Activated CD4-positive, alpha-beta T cell treated with anti-CD3 and anti-CD28 coated beads, Interleukin-2, amount 10 ng/mL, durations not matched to agents 24 days and 14 days (primary cell): ENCODE results near the gene MAP2K5. TPM values are rescaled to one million over a fixed set of nuclear protein-coding genes. Genes with fewer than 3 reads are reported as not detected.

Source experiments
- DNase-seq: peaks from one replicate; pipeline ENCODE4 v3.0.0; 2022
- H3K27ac Mint-ChIP-seq: one replicate; pipeline ENCODE4 v1.8.0; 2022; ENCODE audit warnings: mild to moderate bottlenecking, mixed read lengths
- H3K27me3 Mint-ChIP-seq: one replicate; pipeline ENCODE4 v1.8.0; 2022; ENCODE audit warnings: mixed read lengths
- H3K36me3 Mint-ChIP-seq: one replicate; pipeline ENCODE4 v1.8.0; 2022; ENCODE audit warnings: low read depth, mild to moderate bottlenecking, mixed read lengths
- H3K4me1 Mint-ChIP-seq: one replicate; pipeline ENCODE4 v1.8.0; 2021; ENCODE audit warnings: mixed read lengths
- H3K4me3 Mint-ChIP-seq: one replicate; pipeline ENCODE4 v1.8.0; 2022; ENCODE audit warnings: mild to moderate bottlenecking, moderate library complexity, mixed read lengths
- H3K9me3 Mint-ChIP-seq: one replicate; pipeline ENCODE4 v1.8.0; 2021; ENCODE audit warnings: mixed read lengths
- intact Hi-C: fragments of 100-400 bp; cut with micrococcal nuclease; formaldehyde crosslinking; loops from one replicate; pipeline ENCODE4 v1.15.1; 2023
- total RNA-seq: library from RNA; stranded (reverse); gene quantifications from 2 replicates; pipeline ENCODE4 v1.2.3, GENCODE V29; 2022

The MAP2K5 gene
- total RNA-seq, 1 donor from 2014 or later, result 21.0 TPM

DNA sequence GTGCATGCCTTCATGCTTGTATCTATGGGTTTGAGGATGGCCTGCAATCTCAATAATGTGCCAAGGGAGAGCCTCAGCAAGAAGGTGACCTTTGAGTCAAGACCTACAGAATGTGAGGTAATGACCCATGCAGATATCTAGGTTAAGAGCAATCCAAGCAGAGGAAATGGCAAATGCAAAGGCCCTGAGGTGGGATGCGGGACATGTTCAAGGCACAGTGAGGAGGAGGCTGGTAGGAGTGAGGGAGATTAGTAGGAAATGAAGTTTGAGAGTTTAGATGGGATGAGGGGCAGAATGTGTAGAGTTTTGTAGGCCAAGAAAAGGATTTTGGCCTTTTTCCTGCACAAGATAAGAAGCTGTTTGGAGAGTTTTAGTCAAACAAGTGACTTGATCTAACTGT is 4.7 kb upstream of the MAP2K5 start:
- no peak for DNase-seq
- Mint-ChIP-seq H3K27me3 (peaks cover 1% of the 10 kb centered on the region), H3K4me3 (no peak overlapping the region), H3K4me1 (peaks cover 22% of the 10 kb centered on the region), H3K36me3 (peaks cover 2% of the 10 kb centered on the region), H3K27ac (no peak overlapping the region), H3K9me3 (no peaks in the 10 kb centered on the region)
- intact Hi-C loops, result loop anchor here (5.0 kb wide), 1 partner anchor 285 kb away; the partner anchor contains the start of genes AAGAB and IQCH

DNA sequence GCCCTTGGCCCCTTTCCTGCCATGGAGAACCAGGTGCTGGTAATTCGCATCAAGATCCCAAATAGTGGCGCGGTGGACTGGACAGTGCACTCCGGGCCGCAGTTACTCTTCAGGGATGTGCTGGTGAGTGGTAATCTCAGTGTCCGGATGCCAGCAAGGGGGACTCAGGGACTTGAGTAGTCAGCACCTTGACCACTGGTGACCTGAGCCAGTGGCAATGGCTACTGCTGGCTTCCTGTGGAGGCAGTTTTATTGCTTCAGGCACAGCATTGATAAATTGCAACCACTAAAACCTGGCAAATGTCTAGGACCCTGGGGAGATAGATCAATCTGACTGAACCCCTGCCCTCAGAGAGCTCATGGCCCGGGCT is 830 bp downstream of the MAP2K5 start:
- Mint-ChIP-seq H3K9me3 (no peaks in the 10 kb centered on the region), H3K27me3 (no peaks in the 10 kb centered on the region), H3K4me3 (peak overlapping the region; percentile 94), H3K27ac (peak overlapping the region; percentile 92), H3K4me1 (peaks cover 46% of the 10 kb centered on the region), H3K36me3 (peaks cover 17% of the 10 kb centered on the region)
- peak; percentile 57 for DNase-seq
- intact Hi-C loops, result loop anchor here (2.0 to 5.0 kb wide), 4 partner anchors 219 to 734 kb away; partner anchors contain the start of genes FEM1B and RNU6-1

DNA sequence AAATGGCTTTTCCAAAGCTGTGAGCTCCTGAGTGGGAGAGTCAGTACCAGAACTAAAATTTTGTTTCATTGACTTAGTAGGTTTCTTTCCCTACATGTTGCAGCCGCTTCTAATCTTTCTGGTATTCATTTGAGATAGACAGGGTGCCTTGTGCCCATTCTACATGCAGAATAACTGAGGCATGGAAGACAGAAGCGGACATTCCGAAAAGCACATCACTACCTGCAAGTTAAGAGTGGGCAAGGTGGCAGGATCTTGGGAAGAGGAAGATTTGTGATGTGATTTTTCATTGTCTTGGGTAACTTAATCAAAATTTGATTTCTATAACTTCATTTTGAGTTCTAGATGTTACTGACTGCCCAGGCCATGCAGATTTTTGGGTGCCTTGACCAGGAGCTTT is 2.0 kb downstream of the MAP2K5 start:
- no peaks in the 10 kb centered on the region for H3K9me3 Mint-ChIP-seq
- intact Hi-C loops, result loop anchor here (5.0 kb wide), 3 partner anchors 218 to 733 kb away; partner anchors contain the start of gene FEM1B
- no peak for DNase-seq
- peak overlapping the region; percentile 94 for H3K4me3 Mint-ChIP-seq
- H3K27me3 Mint-ChIP-seq, result no peaks in the 10 kb centered on the region
- H3K36me3 Mint-ChIP-seq, result peaks cover 19% of the 10 kb centered on the region
- no peak overlapping the region for H3K27ac Mint-ChIP-seq
- H3K4me1 Mint-ChIP-seq, result peaks cover 38% of the 10 kb centered on the region

DNA sequence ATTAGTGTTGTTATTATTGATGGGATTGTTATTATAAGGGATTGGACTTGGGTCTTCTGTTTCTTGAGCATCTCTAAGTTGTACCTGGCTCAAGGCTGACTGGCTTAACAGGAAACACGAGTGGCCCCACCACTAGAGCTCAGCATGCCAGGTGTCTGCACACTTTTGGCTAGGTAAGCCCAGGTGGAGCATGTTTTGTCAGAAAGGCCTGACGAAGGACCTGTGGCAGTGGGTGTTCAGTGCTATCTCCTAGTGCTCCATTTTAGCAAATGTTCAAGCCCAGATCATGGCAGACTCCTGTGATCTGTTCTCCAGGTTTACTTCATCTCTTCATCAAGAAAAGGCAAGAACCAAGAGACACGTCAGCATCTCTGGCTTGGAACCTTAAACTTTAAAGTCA is 3.4 kb downstream of the MAP2K5 start:
- Mint-ChIP-seq H3K27ac (no peak overlapping the region), H3K4me3 (no peak overlapping the region), H3K36me3 (peaks cover 27% of the 10 kb centered on the region), H3K9me3 (no peaks in the 10 kb centered on the region), H3K4me1 (peaks cover 34% of the 10 kb centered on the region), H3K27me3 (no peaks in the 10 kb centered on the region)
- DNase-seq, result no peak
- intact Hi-C loops, result no loop called here

DNA sequence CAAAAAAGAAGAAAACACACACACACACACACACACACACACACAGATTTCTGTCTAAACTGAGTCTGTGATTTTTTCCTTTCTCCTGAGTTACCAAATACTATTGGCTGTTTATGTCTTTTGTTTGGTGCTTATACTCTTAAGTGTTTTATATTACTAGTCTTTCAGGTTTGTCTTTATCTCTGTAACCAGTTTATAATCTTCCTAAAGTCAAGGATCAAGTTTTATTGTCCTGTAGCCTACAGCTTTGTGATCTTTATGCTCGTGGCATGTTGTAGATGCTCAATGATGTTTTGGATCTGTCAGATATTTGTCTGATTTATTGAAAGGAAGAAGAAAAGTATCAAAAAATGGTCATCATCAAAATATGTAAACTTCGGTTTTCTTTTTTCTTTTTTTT is 4.6 kb downstream of the MAP2K5 start:
- Mint-ChIP-seq H3K9me3 (no peaks in the 10 kb centered on the region), H3K36me3 (peaks cover 32% of the 10 kb centered on the region), H3K27me3 (no peaks in the 10 kb centered on the region), H3K4me3 (no peak overlapping the region), H3K4me1 (peaks cover 26% of the 10 kb centered on the region), H3K27ac (no peak overlapping the region)
- DNase-seq, result no peak
- intact Hi-C loops, result no loop called here

DNA sequence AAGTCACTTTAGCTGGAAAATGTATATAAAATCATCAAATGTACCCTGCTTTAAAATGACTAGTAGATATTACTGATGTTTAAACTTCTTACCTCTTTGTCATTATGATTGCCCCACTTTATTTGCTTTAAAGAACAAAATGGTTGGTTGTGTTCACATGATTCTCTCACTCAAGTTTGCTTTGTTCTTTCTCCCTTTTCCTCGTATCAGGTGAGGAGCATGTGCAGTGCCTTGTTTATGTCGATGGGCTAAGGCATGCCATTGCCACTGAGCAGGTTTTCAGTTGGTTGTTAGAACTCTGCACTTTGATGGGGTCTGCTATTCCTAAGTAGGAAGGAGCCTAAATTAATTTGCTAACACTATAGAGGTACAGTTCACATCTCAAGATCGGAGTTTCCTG is 5.3 kb downstream of the MAP2K5 start:
- intact Hi-C loops, result no loop called here
- Mint-ChIP-seq H3K27ac (no peak overlapping the region), H3K27me3 (no peaks in the 10 kb centered on the region), H3K36me3 (peaks cover 32% of the 10 kb centered on the region), H3K4me3 (no peak overlapping the region), H3K9me3 (no peaks in the 10 kb centered on the region), H3K4me1 (peaks cover 25% of the 10 kb centered on the region)
- DNase-seq, result no peak

DNA sequence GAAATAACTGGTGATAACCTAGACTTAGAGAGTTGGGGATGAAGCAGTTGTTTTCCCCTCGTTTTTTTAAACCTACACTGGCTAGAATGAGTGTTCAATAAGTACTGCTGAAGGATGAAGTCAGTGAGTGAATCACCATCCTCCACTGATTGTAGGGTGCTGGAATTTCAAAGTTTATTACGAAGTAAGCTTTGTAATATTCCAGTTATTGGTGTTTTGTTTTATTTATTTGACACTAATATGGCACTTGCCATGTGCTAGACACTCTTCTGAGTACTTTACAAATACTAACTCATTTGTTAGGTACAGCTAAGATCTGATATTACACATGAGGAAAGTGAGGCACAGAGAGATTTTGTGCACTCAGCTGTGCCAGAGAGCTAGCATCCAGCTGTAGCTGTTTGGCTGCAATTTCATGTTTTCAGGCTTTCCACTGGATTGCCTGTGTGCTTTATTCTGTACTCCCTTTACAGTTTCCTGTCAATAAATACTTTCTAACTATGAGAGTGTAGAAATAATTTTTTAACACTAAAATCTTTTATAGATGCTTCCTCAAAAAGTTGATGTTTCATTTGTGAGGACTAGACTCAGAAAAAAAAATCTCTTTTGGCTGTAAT is 5.8 kb downstream of the MAP2K5 start:
- Mint-ChIP-seq H3K4me1 (peaks cover 20% of the 10 kb centered on the region), H3K27me3 (no peaks in the 10 kb centered on the region), H3K36me3 (peaks cover 34% of the 10 kb centered on the region), H3K9me3 (no peaks in the 10 kb centered on the region), H3K4me3 (no peak overlapping the region), H3K27ac (no peak overlapping the region)
- intact Hi-C loops, result no loop called here
- no peak for DNase-seq

DNA sequence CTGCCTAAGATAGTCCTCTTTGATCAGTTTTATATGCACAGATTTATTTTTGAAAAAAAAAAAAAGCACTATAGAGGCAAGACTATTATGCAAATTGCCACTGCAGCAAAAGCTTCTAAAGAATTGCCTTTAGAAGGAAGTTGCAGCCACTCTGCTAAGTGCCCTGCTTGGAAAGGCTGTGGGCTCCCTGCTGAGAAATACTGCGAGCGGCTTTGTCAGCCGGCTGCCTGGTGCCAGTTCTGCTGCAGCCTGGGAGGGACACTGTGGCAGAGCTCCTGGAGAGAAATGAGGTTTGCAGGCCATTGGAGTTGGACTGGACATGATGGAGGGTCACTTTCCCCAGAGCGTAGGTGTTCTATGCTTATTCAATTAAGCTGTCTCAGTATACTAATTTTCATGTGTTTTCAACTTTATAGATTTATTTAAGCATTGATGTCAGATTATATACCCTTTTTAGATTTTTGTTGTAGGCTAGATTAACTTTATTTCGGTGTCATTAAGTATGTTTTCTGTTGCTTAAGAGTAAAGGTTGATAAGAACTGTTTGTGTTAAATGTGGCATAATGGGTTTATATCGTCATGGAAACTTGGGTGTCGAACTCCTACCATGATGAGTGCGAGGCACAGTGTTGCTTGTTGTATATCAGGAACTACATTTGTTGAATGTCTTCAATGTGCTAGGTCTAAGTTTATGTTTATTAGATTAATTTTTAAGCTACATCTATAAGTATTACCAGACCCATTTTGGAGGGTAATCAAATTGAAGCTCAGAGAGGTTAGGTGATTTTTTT is 6.6 kb downstream of the MAP2K5 start:
- H3K4me1 Mint-ChIP-seq, result peaks cover 13% of the 10 kb centered on the region
- H3K9me3 Mint-ChIP-seq, result no peaks in the 10 kb centered on the region
- no peak overlapping the region for H3K27ac Mint-ChIP-seq
- H3K36me3 Mint-ChIP-seq, result peaks cover 35% of the 10 kb centered on the region
- intact Hi-C loops, result no loop called here
- no peaks in the 10 kb centered on the region for H3K27me3 Mint-ChIP-seq
- DNase-seq, result no peak
- H3K4me3 Mint-ChIP-seq, result no peak overlapping the region

DNA sequence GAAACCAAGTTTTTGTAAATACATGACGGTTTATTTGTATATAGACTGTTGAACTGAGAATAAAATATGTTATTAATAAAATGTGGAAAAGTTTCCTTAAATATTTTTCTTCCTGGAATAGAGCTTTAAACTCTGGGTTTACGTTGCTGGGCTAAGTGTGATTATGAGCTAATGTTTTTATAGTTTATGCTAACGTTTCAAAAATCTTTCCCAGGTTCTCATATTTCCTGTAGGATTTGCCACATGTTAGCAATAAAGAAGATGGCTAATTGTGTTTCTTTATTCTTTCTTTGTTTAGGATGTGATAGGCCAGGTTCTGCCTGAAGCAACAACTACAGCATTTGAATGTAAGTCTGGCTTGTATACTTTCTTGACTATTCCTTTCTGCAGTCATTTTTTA is 7.2 kb downstream of the MAP2K5 start:
- no peak for DNase-seq
- Mint-ChIP-seq H3K27ac (no peak overlapping the region), H3K9me3 (no peaks in the 10 kb centered on the region), H3K27me3 (no peaks in the 10 kb centered on the region), H3K4me1 (peaks cover 7% of the 10 kb centered on the region), H3K36me3 (peaks cover 32% of the 10 kb centered on the region), H3K4me3 (no peak overlapping the region)
- intact Hi-C loops, result no loop called here

DNA sequence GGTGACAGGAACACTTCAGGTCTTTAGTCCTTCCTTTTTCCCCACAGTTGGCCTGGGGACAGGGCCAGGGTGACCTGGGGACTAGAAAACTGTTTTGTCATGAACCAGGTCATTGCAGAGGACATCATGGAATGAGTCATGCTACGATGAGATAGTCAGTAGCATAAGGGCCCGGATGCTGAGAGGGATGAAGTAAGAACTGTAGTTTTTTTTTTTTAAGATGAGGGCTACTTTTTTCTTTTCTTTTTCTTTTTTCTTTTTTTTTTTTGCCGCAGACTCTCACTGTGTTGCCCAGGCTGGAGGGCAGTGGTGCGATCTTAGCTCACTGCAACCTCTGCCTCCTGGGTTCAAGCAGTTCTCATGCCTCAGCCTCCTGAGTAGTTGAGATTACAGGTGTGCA is 8.0 kb downstream of the MAP2K5 start:
- H3K9me3 Mint-ChIP-seq, result no peaks in the 10 kb centered on the region
- no peak overlapping the region for H3K4me3 Mint-ChIP-seq

DNA sequence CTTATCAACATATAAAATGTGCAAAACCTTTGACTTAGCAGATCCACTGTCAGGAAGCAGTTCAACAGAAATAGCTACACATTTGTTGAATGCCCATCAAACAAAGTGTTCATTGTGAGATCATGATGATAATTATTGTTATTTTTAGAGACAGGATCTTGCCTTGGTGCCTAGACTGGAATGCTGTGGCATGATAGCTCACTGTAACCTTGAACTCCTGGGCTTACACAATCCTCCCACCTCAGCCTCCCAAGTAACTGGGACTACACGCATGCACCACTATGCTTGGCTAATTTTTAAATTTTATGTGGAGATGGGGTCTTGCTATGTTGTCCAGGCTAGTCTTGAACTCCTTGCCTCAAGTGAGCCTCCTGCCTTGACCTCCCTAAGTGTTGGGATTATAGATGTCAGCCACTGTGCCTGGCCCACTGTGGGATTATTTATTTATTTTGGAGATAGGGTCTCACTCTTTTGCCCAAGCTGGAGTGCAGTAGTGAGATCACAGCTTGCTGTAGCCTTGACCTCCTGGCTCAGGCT is 8.8 kb downstream of the MAP2K5 start:
- peaks cover 5% of the 10 kb centered on the region for H3K4me1 Mint-ChIP-seq
- no peaks in the 10 kb centered on the region for H3K9me3 Mint-ChIP-seq
- no peak overlapping the region for H3K27ac Mint-ChIP-seq
- H3K4me3 Mint-ChIP-seq, result no peak overlapping the region
- no peak for DNase-seq
- intact Hi-C loops, result no loop called here
- H3K36me3 Mint-ChIP-seq, result peaks cover 31% of the 10 kb centered on the region
- no peaks in the 10 kb centered on the region for H3K27me3 Mint-ChIP-seq

More for the DNA sequence above, 8.0 kb downstream of the MAP2K5 start:
- Mint-ChIP-seq H3K4me1 (peaks cover 5% of the 10 kb centered on the region), H3K27me3 (no peaks in the 10 kb centered on the region), H3K36me3 (peaks cover 31% of the 10 kb centered on the region), H3K27ac (no peak overlapping the region)
- intact Hi-C loops, result no loop called here
- no peak for DNase-seq

DNA sequence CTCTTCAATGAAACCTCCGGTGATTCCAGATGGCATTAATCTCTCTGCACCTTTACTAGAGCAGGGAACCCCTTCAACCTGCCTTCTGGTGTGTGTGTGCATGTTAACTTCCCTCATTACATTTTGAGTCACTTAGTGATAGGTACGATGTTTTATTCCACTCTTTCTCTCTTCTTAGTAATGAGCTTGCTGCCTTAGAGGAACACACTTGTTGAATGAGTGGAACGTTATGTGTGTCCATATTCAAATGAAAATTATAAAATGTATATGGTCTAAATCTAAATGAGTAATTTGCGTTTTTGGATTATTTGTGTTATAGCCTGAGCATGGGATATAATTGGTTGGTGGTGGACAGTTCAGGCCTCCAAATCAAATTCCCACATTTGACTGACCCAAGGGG is 12.1 kb downstream of the MAP2K5 start:
- no peak overlapping the region for H3K27ac Mint-ChIP-seq
- intact Hi-C loops, result no loop called here
- no peak for DNase-seq
- peaks cover 4% of the 10 kb centered on the region for H3K4me1 Mint-ChIP-seq
- peaks cover 8% of the 10 kb centered on the region for H3K9me3 Mint-ChIP-seq
- no peak overlapping the region for H3K4me3 Mint-ChIP-seq
- H3K27me3 Mint-ChIP-seq, result no peaks in the 10 kb centered on the region
- peaks cover 49% of the 10 kb centered on the region for H3K36me3 Mint-ChIP-seq

DNA sequence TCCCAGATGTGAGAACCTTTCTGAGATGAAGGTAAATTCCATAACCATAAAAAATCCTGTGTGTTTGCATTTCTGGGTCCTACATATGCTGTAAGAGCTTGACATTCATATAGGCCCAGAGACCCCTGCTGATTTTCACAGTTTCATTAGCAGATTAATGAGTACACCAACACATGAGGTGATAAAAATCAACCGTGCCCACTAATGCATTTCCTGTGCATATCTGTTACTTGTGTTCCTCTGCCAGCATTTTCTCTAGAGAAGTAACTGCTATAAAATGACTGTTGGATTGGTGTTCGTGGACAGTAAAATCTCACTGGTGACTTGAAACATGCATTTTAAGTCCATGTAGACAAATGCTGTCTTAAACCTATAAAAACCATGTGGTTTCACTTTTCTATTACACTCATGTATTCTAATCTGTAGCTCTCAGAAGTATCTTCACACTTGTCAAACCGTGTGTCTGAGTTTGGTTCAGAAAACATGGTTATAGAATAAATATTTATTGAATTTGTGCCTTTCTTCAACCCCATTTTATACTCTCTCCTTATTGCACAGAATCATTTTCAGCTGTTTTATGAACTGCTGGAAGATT is 14.6 kb downstream of the MAP2K5 start:
- no peak overlapping the region for H3K27ac Mint-ChIP-seq
- H3K27me3 Mint-ChIP-seq, result no peaks in the 10 kb centered on the region
- intact Hi-C loops, result no loop called here
- H3K9me3 Mint-ChIP-seq, result peaks cover 8% of the 10 kb centered on the region
- H3K4me3 Mint-ChIP-seq, result no peak overlapping the region
- H3K4me1 Mint-ChIP-seq, result peaks cover 4% of the 10 kb centered on the region
- H3K36me3 Mint-ChIP-seq, result peaks cover 41% of the 10 kb centered on the region
- no peak for DNase-seq

DNA sequence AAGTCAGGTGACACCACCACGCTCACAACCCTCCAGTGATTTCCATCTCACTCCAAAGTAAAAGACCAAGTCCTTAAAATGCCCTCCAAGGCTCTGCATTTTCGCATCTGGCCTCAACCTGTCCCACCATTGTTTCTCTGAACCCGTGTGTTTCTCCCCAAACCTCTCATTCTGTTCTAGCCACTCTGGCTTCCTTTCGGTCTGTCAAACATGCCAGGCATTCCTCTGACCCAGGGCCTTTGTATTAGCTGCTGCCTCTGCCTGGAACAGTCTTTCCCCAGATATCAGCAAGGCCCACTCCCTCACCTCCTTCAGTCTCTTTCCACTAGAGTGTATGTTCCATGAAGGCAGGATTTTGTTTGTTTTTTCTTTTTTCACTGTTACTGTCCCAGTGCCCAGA is 16.0 kb downstream of the MAP2K5 start:
- peaks cover 4% of the 10 kb centered on the region for H3K4me1 Mint-ChIP-seq
- H3K27ac Mint-ChIP-seq, result no peak overlapping the region
- no peak overlapping the region for H3K4me3 Mint-ChIP-seq
- H3K27me3 Mint-ChIP-seq, result no peaks in the 10 kb centered on the region
- H3K36me3 Mint-ChIP-seq, result peaks cover 43% of the 10 kb centered on the region
- H3K9me3 Mint-ChIP-seq, result peaks cover 8% of the 10 kb centered on the region
- no peak for DNase-seq
- intact Hi-C loops, result no loop called here
